Fibroblast of the conjunctiva (primary cell): ENCODE measurements around the gene RBM28.

ENCODE experiments used
- DNase-seq: peaks from one replicate; pipeline ENCODE4 v3.0.0-alpha.2; 2010; ENCODE audit warnings: low read depth

The RBM28 gene

GRCh38 chr7:128260069-128260795 lies 83.5 kb downstream of the RBM28 start:
- DNase-seq = no peak

GRCh38 chr7:128259131-128260061 lies 84.3 kb downstream of the RBM28 start:
- DNase-seq = no peak

GRCh38 chr7:128257458-128257857 lies 86.2 kb downstream of the RBM28 start:
- no peak for DNase-seq

GRCh38 chr7:128255271-128255670 lies 88.4 kb downstream of the RBM28 start:
- DNase-seq = no peak

GRCh38 chr7:128254470-128254869 lies 89.2 kb downstream of the RBM28 start:
- DNase-seq = no peak

- DNase-seq = no peak
Measured at GRCh38 chr7:128253701-128254100, 90.0 kb downstream of the RBM28 start.

GRCh38 chr7:128251337-128251736 lies 92.4 kb downstream of the RBM28 start:
- no peak for DNase-seq
